ENCODE results near the gene IFNA10.
"Not testable (repeated sequence)": the region's sequence is repeated elsewhere in the genome, so short reads cannot be mapped to it uniquely, and the experiment has no call there.

IFNA10 gene

GRCh38 chr9:21182810-21183736 is 23.9 kb downstream of the IFNA10 start:
- H3K4me1 ChIP-seq; intact Hi-C loops (cut with DNase I; ENCODE audit: low total_unique reads); H3K36me3 ChIP-seq; H3K27me3 ChIP-seq; H3K9me3 ChIP-seq; H3K4me3 ChIP-seq; H3K27ac ChIP-seq; DNase-seq: not testable (repeated sequence)
- peak in 1 of 2 experiments; percentile 5 for TF ChIP-seq CTCF (IDR thresholded peaks at IDR 0.05)

DNA sequence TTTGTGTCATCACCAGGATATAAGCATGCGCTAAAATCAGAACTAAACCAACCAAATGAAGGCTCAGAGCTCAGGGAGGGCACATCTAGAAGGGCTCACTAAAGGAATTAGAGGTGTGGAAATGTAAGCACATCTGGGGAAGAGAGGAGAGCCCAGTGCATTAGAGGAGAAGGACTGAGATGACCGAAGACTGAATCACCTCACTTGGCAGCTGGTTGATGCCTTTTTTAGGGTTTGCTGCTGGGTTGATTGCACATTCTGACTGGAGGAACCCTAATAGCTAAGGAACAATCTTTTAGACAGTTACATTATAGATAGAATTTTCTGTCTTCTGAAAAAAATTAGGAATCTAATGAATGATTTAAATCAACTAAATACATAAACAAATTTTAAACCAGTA is 32.3 kb downstream of the IFNA10 start:
- Histone ChIP-seq H3K4me3 (no peak overlapping the region), H3K4me1 (no peaks in the 10 kb centered on the region), H3K9me3 (no peaks in the 10 kb centered on the region), H3K27ac (no peak overlapping the region), H3K36me3 (no peaks in the 10 kb centered on the region), H3K27me3 (no peaks in the 10 kb centered on the region)
- intact Hi-C loops (cut with DNase I; ENCODE audit: low total_unique reads), result no loop called here
- no peak for TF ChIP-seq CTCF (IDR thresholded peaks at IDR 0.05)
- no peak for DNase-seq

GRCh38 chr9:21172156-21172555 is 34.8 kb downstream of the IFNA10 start:
- intact Hi-C loops (cut with DNase I; ENCODE audit: low total_unique reads), result no loop called here
- H3K4me1 ChIP-seq, result no peaks in the 10 kb centered on the region
- H3K9me3 ChIP-seq, result no peaks in the 10 kb centered on the region
- no peaks in the 10 kb centered on the region for H3K27me3 ChIP-seq
- H3K27ac ChIP-seq, result no peak overlapping the region
- no peak for TF ChIP-seq CTCF (IDR thresholded peaks at IDR 0.05)
- no peak overlapping the region for H3K4me3 ChIP-seq
- no peak for DNase-seq
- no peaks in the 10 kb centered on the region for H3K36me3 ChIP-seq

GRCh38 chr9:21171351-21171750 is 35.6 kb downstream of the IFNA10 start:
- Histone ChIP-seq H3K4me1 (no peaks in the 10 kb centered on the region), H3K9me3 (no peaks in the 10 kb centered on the region), H3K4me3 (no peak overlapping the region), H3K27ac (no peak overlapping the region), H3K36me3 (no peaks in the 10 kb centered on the region), H3K27me3 (no peaks in the 10 kb centered on the region)
- intact Hi-C loops (cut with DNase I; ENCODE audit: low total_unique reads), result no loop called here
- TF ChIP-seq CTCF (IDR thresholded peaks at IDR 0.05), result no peak
- DNase-seq, result no peak

GRCh38 chr9:21166560-21166959 is 40.4 kb downstream of the IFNA10 start, which contains the start of gene IFNA21:
Gene IFNA21, minus strand, starts transcription at chr9:21166660. Its CDS starts 48 bp downstream, at chr9:21166612.
- DNase-seq; H3K9me3 ChIP-seq; intact Hi-C loops (cut with DNase I; ENCODE audit: low total_unique reads); H3K36me3 ChIP-seq; H3K4me3 ChIP-seq; H3K27ac ChIP-seq; H3K27me3 ChIP-seq; H3K4me1 ChIP-seq: not testable (repeated sequence)

- no peak overlapping the region for H3K27ac ChIP-seq
- no peaks in the 10 kb centered on the region for H3K9me3 ChIP-seq
- intact Hi-C loops (cut with DNase I; ENCODE audit: low total_unique reads), result no loop called here
- no peak for DNase-seq
- TF ChIP-seq CTCF (IDR thresholded peaks at IDR 0.05), result no peak
- H3K36me3 ChIP-seq, result no peaks in the 10 kb centered on the region
- no peaks in the 10 kb centered on the region for H3K4me1 ChIP-seq
- H3K4me3 ChIP-seq, result no peak overlapping the region
- H3K27me3 ChIP-seq, result no peaks in the 10 kb centered on the region
Observed at GRCh38 chr9:21165516-21165915, 41.4 kb downstream of the IFNA10 start.
